Hepatocyte (in vitro differentiated cells): ENCODE data around the gene TRAPPC1.

ENCODE experiments used
- CTCF ChIP-seq: fragments of 200-600 bp; sonication (generic); IDR thresholded peaks from 2 replicates; pipeline ENCODE4 v1.5.1; 2016; ENCODE audit warnings: antibody characterized with exemption, mild to moderate bottlenecking; ENCODE audit not compliant: poor library complexity
- EZH2 ChIP-seq: fragments of 200-600 bp; sonication (generic); IDR thresholded peaks from 2 replicates; pipeline ENCODE4 v1.6.1; 2016; ENCODE audit warnings: antibody characterized with exemption, mild to moderate bottlenecking, borderline replicate concordance
- EZH2phosphoT487 ChIP-seq: fragments of 200-600 bp; sonication (generic); IDR thresholded peaks from one replicate; pipeline ENCODE4 v1.6.1; 2018; ENCODE audit warnings: antibody characterized with exemption, mild to moderate bottlenecking, low read depth, moderate library complexity; ENCODE audit not compliant: unreplicated experiment, severe bottlenecking

- no peak for TF ChIP-seq EZH2phosphoT487
- TF ChIP-seq CTCF: no peak
- TF ChIP-seq EZH2: no peak
These were observed 4.1 kb upstream of the TRAPPC1 start for GRCh38 chr17:7935859-7936258.
